ENCODE data around the gene NLRP12. TPM values are rescaled to one million over a fixed set of nuclear protein-coding genes. Genes with fewer than 3 reads are reported as not detected.
A peak's percentile ranks its signal among the peaks of the same experiment; 100 is the strongest.

The NLRP12 gene
- total RNA-seq, 1 experiment from 2014 or later = 5.6 TPM

DNA sequence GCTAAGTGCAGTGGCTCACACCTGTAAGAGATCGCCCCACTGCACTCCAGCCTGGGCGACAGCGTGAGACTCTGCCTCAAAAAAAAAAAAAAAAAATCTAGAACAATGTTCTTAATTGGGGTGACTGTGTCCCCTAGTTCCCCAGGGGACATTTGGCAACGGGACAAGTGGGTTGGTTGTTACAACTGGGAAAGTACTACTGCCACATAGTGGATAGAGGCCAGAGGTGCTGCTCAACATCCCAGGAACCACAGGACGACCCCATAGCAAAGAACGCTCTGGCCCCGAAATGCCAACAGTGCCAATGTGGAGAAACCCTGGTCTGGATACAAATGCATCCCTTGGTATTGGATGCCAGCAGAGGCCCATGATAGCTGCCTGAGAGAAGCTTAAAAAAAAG, 11.8 kb downstream of the NLRP12 start:
- Mint-ChIP-seq H3K4me3 (no peak overlapping the region), H3K27me3 (ENCODE audit: low read depth) (peaks cover 9% of the 10 kb centered on the region), H3K9me3 (no peaks in the 10 kb centered on the region), H3K27ac (no peak overlapping the region), H3K4me1 (peaks cover 10% of the 10 kb centered on the region), H3K36me3 (peaks cover 21% of the 10 kb centered on the region)
- DNase-seq (ENCODE audit: low spot score) (peak; percentile 48), ATAC-seq (peak; percentile 71)
- ChIA-PET CTCF (no interaction called here), POLR2A (no interaction called here)
- TF ChIP-seq KAT7 (CRISPR knock-in tag; IDR thresholded peaks at IDR 0.05; ENCODE audit: borderline replicate concordance) (no peak), NR1H2 (CRISPR knock-in tag; IDR thresholded peaks at IDR 0.05) (no peak), ELF4 (CRISPR knock-in tag; IDR thresholded peaks at IDR 0.05; ENCODE audit: low read depth) (no peak), RELA (CRISPR knock-in tag; IDR thresholded peaks at IDR 0.05; ENCODE audit: borderline replicate concordance) (no peak), GRHL2 (CRISPR knock-in tag; IDR thresholded peaks at IDR 0.05; ENCODE audit: insufficient replicate concordance, severe bottlenecking) (no peak), ATF2 (CRISPR knock-in tag; IDR thresholded peaks at IDR 0.05; ENCODE audit: borderline replicate concordance, low read depth) (no peak), ZNF396 (CRISPR knock-in tag; IDR thresholded peaks at IDR 0.05; ENCODE audit: borderline replicate concordance) (no peak), ZNF121 (CRISPR knock-in tag; IDR thresholded peaks at IDR 0.05) (no peak), EMX1 (CRISPR knock-in tag; IDR thresholded peaks at IDR 0.05) (no peak), TCF7 (CRISPR knock-in tag; IDR thresholded peaks at IDR 0.05; ENCODE audit: low read depth) (no peak), NFYB (CRISPR knock-in tag; conservative IDR thresholded peaks at IDR 0.05; ENCODE audit: low read depth) (no peak), ESRRA (CRISPR knock-in tag; IDR thresholded peaks at IDR 0.05; ENCODE audit: borderline replicate concordance) (no peak), MXD4 (CRISPR knock-in tag; IDR thresholded peaks at IDR 0.05; ENCODE audit: borderline replicate concordance) (no peak), E2F1 (CRISPR knock-in tag; IDR thresholded peaks at IDR 0.05) (no peak), HMGXB4 (CRISPR knock-in tag; IDR thresholded peaks at IDR 0.05) (no peak)
- TF ChIP-seq, protein P1, sequence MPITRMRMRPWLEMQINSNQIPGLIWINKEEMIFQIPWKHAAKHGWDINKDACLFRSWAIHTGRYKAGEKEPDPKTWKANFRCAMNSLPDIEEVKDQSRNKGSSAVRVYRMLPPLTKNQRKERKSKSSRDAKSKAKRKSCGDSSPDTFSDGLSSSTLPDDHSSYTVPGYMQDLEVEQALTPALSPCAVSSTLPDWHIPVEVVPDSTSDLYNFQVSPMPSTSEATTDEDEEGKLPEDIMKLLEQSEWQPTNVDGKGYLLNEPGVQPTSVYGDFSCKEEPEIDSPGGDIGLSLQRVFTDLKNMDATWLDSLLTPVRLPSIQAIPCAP (CRISPR knock-in tag; IDR thresholded peaks at IDR 0.05) = no peak
- TF ChIP-seq, protein P2, sequence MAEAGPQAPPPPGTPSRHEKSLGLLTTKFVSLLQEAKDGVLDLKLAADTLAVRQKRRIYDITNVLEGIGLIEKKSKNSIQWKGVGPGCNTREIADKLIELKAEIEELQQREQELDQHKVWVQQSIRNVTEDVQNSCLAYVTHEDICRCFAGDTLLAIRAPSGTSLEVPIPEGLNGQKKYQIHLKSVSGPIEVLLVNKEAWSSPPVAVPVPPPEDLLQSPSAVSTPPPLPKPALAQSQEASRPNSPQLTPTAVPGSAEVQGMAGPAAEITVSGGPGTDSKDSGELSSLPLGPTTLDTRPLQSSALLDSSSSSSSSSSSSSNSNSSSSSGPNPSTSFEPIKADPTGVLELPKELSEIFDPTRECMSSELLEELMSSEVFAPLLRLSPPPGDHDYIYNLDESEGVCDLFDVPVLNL (CRISPR knock-in tag; IDR thresholded peaks at IDR 0.05; ENCODE audit: borderline replicate concordance, low read depth) = no peak
- TF ChIP-seq, protein P3, sequence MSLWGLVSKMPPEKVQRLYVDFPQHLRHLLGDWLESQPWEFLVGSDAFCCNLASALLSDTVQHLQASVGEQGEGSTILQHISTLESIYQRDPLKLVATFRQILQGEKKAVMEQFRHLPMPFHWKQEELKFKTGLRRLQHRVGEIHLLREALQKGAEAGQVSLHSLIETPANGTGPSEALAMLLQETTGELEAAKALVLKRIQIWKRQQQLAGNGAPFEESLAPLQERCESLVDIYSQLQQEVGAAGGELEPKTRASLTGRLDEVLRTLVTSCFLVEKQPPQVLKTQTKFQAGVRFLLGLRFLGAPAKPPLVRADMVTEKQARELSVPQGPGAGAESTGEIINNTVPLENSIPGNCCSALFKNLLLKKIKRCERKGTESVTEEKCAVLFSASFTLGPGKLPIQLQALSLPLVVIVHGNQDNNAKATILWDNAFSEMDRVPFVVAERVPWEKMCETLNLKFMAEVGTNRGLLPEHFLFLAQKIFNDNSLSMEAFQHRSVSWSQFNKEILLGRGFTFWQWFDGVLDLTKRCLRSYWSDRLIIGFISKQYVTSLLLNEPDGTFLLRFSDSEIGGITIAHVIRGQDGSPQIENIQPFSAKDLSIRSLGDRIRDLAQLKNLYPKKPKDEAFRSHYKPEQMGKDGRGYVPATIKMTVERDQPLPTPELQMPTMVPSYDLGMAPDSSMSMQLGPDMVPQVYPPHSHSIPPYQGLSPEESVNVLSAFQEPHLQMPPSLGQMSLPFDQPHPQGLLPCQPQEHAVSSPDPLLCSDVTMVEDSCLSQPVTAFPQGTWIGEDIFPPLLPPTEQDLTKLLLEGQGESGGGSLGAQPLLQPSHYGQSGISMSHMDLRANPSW (CRISPR knock-in tag; conservative IDR thresholded peaks at IDR 0.05; ENCODE audit: low read depth) = no peak
- TF ChIP-seq, protein P4, sequence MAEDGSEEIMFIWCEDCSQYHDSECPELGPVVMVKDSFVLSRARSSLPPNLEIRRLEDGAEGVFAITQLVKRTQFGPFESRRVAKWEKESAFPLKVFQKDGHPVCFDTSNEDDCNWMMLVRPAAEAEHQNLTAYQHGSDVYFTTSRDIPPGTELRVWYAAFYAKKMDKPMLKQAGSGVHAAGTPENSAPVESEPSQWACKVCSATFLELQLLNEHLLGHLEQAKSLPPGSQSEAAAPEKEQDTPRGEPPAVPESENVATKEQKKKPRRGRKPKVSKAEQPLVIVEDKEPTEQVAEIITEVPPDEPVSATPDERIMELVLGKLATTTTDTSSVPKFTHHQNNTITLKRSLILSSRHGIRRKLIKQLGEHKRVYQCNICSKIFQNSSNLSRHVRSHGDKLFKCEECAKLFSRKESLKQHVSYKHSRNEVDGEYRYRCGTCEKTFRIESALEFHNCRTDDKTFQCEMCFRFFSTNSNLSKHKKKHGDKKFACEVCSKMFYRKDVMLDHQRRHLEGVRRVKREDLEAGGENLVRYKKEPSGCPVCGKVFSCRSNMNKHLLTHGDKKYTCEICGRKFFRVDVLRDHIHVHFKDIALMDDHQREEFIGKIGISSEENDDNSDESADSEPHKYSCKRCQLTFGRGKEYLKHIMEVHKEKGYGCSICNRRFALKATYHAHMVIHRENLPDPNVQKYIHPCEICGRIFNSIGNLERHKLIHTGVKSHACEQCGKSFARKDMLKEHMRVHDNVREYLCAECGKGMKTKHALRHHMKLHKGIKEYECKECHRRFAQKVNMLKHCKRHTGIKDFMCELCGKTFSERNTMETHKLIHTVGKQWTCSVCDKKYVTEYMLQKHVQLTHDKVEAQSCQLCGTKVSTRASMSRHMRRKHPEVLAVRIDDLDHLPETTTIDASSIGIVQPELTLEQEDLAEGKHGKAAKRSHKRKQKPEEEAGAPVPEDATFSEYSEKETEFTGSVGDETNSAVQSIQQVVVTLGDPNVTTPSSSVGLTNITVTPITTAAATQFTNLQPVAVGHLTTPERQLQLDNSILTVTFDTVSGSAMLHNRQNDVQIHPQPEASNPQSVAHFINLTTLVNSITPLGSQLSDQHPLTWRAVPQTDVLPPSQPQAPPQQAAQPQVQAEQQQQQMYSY (CRISPR knock-in tag; IDR thresholded peaks at IDR 0.05) = no peak

Measured in WTC11 (cell line).